DMS53 treated with DMSO at 0.1 percent for 48 hours (cell line): Measurements from ENCODE around the gene ALOX5AP.

Source experiments
- DNase-seq: peaks from one replicate; lab custom pipeline; 2025; ENCODE audit not compliant: unreplicated experiment; lab: John Stamatoyannopoulos, UW

Gene ALOX5AP

GRCh38 chr13:30759748-30760147, 24.4 kb downstream of the ALOX5AP start:
- DNase-seq = no peak

- DNase-seq = no peak
Observed at GRCh38 chr13:30762643-30763042, 27.3 kb downstream of the ALOX5AP start.

- DNase-seq = no peak
Observed at GRCh38 chr13:30763786-30764413, 28.6 kb downstream of the ALOX5AP start.

- no peak for DNase-seq
Observed at GRCh38 chr13:30766231-30766630, 30.9 kb downstream of the ALOX5AP start.

GRCh38 chr13:30770929-30771328, 35.6 kb downstream of the ALOX5AP start:
- no peak for DNase-seq

- no peak for DNase-seq
Observed at GRCh38 chr13:30773561-30773960, 38.2 kb downstream of the ALOX5AP start.

GRCh38 chr13:30774214-30774730, 38.9 kb downstream of the ALOX5AP start:
- DNase-seq = no peak

- DNase-seq = no peak
Observed at GRCh38 chr13:30776661-30777060, 41.3 kb downstream of the ALOX5AP start.

GRCh38 chr13:30779016-30779415, 43.7 kb downstream of the ALOX5AP start:
- no peak for DNase-seq

- no peak for DNase-seq
Observed at GRCh38 chr13:30779608-30780007, 44.3 kb downstream of the ALOX5AP start.

- DNase-seq = no peak
Observed at GRCh38 chr13:30780338-30780981, 45.1 kb downstream of the ALOX5AP start.

- no peak for DNase-seq
Observed at GRCh38 chr13:30785191-30785850, 50.0 kb downstream of the ALOX5AP start.

- DNase-seq = no peak
Observed at GRCh38 chr13:30786648-30787047, 51.3 kb downstream of the ALOX5AP start.

- no peak for DNase-seq
Observed at GRCh38 chr13:30787738-30788525, 52.6 kb downstream of the ALOX5AP start.

GRCh38 chr13:30789166-30789862, 54.0 kb downstream of the ALOX5AP start:
- no peak for DNase-seq

- no peak for DNase-seq
Observed at GRCh38 chr13:30790592-30790991, 55.2 kb downstream of the ALOX5AP start.

- no peak for DNase-seq
Observed at GRCh38 chr13:30791354-30792001, 56.1 kb downstream of the ALOX5AP start.

GRCh38 chr13:30792285-30793000, 57.1 kb downstream of the ALOX5AP start:
- DNase-seq = no peak

GRCh38 chr13:30796132-30796572, 60.8 kb downstream of the ALOX5AP start:
- no peak for DNase-seq
